Neural cell (in vitro differentiated cells): Measurements from ENCODE around the gene YWHAE. TPM values are rescaled to one million over a fixed set of nuclear protein-coding genes. Genes with fewer than 3 reads are reported as not detected.
"Not testable (repeated sequence)": the region's sequence is repeated elsewhere in the genome, so short reads cannot be mapped to it uniquely, and the experiment has no call there.

Experiments used
- H2AFZ ChIP-seq: fragments of 200-600, 300-800 bp; sonication (generic), shearing (Covaris generic); 2 replicates; pipeline ENCODE4 v1.6.0; 2014; ENCODE audit warnings: low read depth, mild to moderate bottlenecking, antibody characterized with exemption, low read length, moderate library complexity
- H3F3A ChIP-seq: fragments of 200-600 bp; shearing (Covaris generic); 2 replicates; pipeline ENCODE4 v1.6.1; 2016; ENCODE audit warnings: mild to moderate bottlenecking, moderate library complexity, mixed read lengths, antibody characterized with exemption, low read length; ENCODE audit not compliant: insufficient read depth, poor library complexity, severe bottlenecking
- H3K27ac ChIP-seq: fragments of 200-600, 300-800 bp; sonication (generic), shearing (Covaris generic); 2 replicates; pipeline ENCODE4 v1.5.1; 2014; ENCODE audit warnings: mild to moderate bottlenecking, low read length, moderate library complexity
- H3K27me3 ChIP-seq: fragments of 300-800, 200-600 bp; sonication (generic), shearing (Covaris generic); 2 replicates; pipeline ENCODE4 v1.6.0; 2014; ENCODE audit warnings: mild to moderate bottlenecking, low read depth, low read length, moderate library complexity; ENCODE audit not compliant: insufficient read depth
- H3K36me3 ChIP-seq: fragments of 300-800, 200-600 bp; sonication (generic), shearing (Covaris generic); 2 replicates; pipeline ENCODE4 v1.5.1; 2014; ENCODE audit warnings: mild to moderate bottlenecking, antibody characterized with exemption, low read length, moderate library complexity; ENCODE audit not compliant: insufficient read depth
- H3K4me2 ChIP-seq: fragments of 300-800, 200-600 bp; sonication (generic), shearing (Covaris generic); 2 replicates; pipeline ENCODE4 v1.6.0; 2014; ENCODE audit warnings: mild to moderate bottlenecking, low read length
- H3K4me3 ChIP-seq: fragments of 300-800, 200-600 bp; sonication (generic), shearing (Covaris generic); 2 replicates; pipeline ENCODE4 v1.5.1; 2014; ENCODE audit warnings: mild to moderate bottlenecking, low read length, moderate library complexity
- H3K79me2 ChIP-seq: fragments of 200-600 bp; shearing (Covaris generic); replicated peaks from 2 replicates; pipeline ENCODE4 v1.6.0; 2014; ENCODE audit warnings: mild to moderate bottlenecking, low read length, moderate library complexity; ENCODE audit not compliant: insufficient read depth
- H3K9ac ChIP-seq: fragments of 300-800, 200-600 bp; sonication (generic), shearing (Covaris generic); 2 replicates; pipeline ENCODE4 v1.6.1; 2016; ENCODE audit warnings: mild to moderate bottlenecking, low read length, mixed read lengths
- H3K9me2 ChIP-seq: fragments of 200-600 bp; shearing (Covaris generic); 2 replicates; pipeline ENCODE4 v1.6.1; 2016; ENCODE audit warnings: mild to moderate bottlenecking, low read length, mixed read lengths; ENCODE audit not compliant: insufficient read depth
- H3K9me3 ChIP-seq: fragments of 200-600, 300-800 bp; sonication (generic), shearing (Covaris generic); 2 replicates; pipeline ENCODE4 v1.6.1; 2016; ENCODE audit warnings: mild to moderate bottlenecking, mixed run types, low read length, moderate library complexity, mixed read lengths
- H4K20me1 ChIP-seq: fragments of 200-600 bp; shearing (Covaris generic); 2 replicates; pipeline ENCODE4 v1.6.1; 2016; ENCODE audit warnings: mild to moderate bottlenecking, mixed run types; ENCODE audit not compliant: insufficient read depth
- CTCF ChIP-seq: fragments of 450-650 bp; IDR thresholded peaks from 2 replicates; pipeline ENCODE4 v1.5.1; 2014; ENCODE audit warnings: antibody characterized with exemption, mild to moderate bottlenecking, moderate library complexity; ENCODE audit not compliant: poor library complexity, severe bottlenecking
- EP300 ChIP-seq: fragments of 450-650 bp; conservative IDR thresholded peaks from 2 replicates; pipeline ENCODE4 v1.6.1; 2014; ENCODE audit warnings: antibody characterized with exemption, mild to moderate bottlenecking, moderate library complexity; ENCODE audit not compliant: poor library complexity, severe bottlenecking
- EZH2 ChIP-seq: fragments of 200-600, 300-800 bp; shearing (Covaris generic), sonication (generic); IDR thresholded peaks from 2 replicates; pipeline ENCODE4 v1.6.1; 2014; ENCODE audit warnings: antibody characterized with exemption, low read length, borderline replicate concordance, mild to moderate bottlenecking; ENCODE audit not compliant: insufficient read depth, poor library complexity, severe bottlenecking
- MXI1 ChIP-seq: fragments of 450-650 bp; conservative IDR thresholded peaks from 2 replicates; pipeline ENCODE4 v1.6.1; 2014; ENCODE audit warnings: antibody characterized with exemption, mild to moderate bottlenecking; ENCODE audit not compliant: poor library complexity, severe bottlenecking
- SMC3 ChIP-seq: fragments of 450-650 bp; conservative IDR thresholded peaks from 2 replicates; pipeline ENCODE4 v1.6.1; 2014; ENCODE audit warnings: antibody characterized with exemption, mild to moderate bottlenecking, moderate library complexity; ENCODE audit not compliant: poor library complexity
- TAF1 ChIP-seq: IDR thresholded peaks from 2 replicates; pipeline ENCODE4 v1.6.1; 2012; ENCODE audit warnings: low read depth
- polyA plus RNA-seq: library from polyadenylated mRNA; depleted of rRNA; stranded (reverse); fragments of >200 nt; gene quantifications from 2 replicates; pipeline ENCODE4 v1.2.3, GENCODE V29; 2014
- TF ChIP-seq, protein P1 (sequence below): IDR thresholded peaks from 2 replicates; pipeline ENCODE4 v1.6.1; 2012; ENCODE audit warnings: borderline replicate concordance

Gene YWHAE
- polyA plus RNA-seq, 1 donor from 2014 or later, result 594 TPM

DNA sequence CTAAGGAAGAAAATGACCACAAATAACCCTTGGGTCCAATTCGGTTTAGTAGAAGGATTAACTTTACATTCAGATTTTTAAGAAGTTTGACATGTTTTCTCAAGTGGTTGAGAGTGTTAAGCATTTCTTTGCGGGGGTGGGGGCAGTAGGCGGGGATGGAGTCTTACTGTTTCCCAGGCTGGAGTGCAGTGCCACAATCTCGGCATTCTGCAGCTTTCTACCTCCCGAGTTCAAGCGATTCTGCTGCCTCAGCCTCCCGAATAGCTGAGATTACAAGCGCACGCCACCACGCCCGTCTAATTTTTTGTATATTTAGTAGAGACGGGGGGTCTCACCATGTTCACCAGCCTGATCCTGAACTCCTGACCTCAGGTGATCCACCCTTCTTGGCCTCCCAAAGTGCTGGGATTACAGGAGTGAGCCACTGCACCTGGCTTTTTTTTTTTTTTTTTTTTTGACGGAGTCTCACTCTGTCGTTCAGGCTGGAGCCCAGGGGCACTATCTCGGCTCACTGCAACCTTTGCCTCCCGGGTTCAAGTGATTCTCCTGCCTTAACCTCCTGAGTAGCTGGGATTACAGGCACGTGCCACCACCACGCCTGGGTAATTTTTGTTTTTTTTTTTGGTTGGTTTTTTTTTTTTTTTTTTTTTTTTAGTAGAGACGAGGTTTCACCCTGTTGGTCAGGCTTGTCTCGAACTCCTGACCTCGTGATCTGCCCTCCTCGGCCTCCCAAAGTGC is 12.4 kb downstream of the YWHAE start:
- not testable (repeated sequence) for H3K27me3 ChIP-seq

GRCh38 chr17:1386675-1387190 is 13.3 kb downstream of the YWHAE start:
- not testable (repeated sequence) for H2AFZ ChIP-seq, H3K9me2 ChIP-seq, H3K9me3 ChIP-seq, H3K36me3 ChIP-seq, H3K27me3 ChIP-seq, H3K4me3 ChIP-seq, H3K27ac ChIP-seq, H3F3A ChIP-seq, H3K4me2 ChIP-seq, H3K9ac ChIP-seq
- Histone ChIP-seq H4K20me1 (peaks cover 80% of the 10 kb centered on the region), H3K79me2 (peaks cover 91% of the 10 kb centered on the region)

More for the DNA sequence above, 12.4 kb downstream of the YWHAE start:
- not testable (repeated sequence) for H2AFZ ChIP-seq, H3F3A ChIP-seq, H3K9me3 ChIP-seq, H3K9me2 ChIP-seq, H3K36me3 ChIP-seq, H3K9ac ChIP-seq, H3K4me2 ChIP-seq, H3K27ac ChIP-seq, H3K4me3 ChIP-seq
- Histone ChIP-seq H4K20me1 (peaks cover 84% of the 10 kb centered on the region), H3K79me2 (peaks cover 94% of the 10 kb centered on the region)

- Histone ChIP-seq H2AFZ (no peak overlapping the region), H4K20me1 (peaks cover 80% of the 10 kb centered on the region), H3K4me2 (no peak overlapping the region), H3K27me3 (no peaks in the 10 kb centered on the region), H3K9me3 (no peaks in the 10 kb centered on the region), H3K9me2 (no peaks in the 10 kb centered on the region), H3K79me2 (peaks cover 91% of the 10 kb centered on the region), H3F3A (no peaks in the 10 kb centered on the region), H3K9ac (no peak overlapping the region), H3K4me3 (no peak overlapping the region), H3K36me3 (no peaks in the 10 kb centered on the region), H3K27ac (no peak overlapping the region)
- no peak for TF ChIP-seq CTCF
- no peak for TF ChIP-seq TAF1
- TF ChIP-seq, protein P1, sequence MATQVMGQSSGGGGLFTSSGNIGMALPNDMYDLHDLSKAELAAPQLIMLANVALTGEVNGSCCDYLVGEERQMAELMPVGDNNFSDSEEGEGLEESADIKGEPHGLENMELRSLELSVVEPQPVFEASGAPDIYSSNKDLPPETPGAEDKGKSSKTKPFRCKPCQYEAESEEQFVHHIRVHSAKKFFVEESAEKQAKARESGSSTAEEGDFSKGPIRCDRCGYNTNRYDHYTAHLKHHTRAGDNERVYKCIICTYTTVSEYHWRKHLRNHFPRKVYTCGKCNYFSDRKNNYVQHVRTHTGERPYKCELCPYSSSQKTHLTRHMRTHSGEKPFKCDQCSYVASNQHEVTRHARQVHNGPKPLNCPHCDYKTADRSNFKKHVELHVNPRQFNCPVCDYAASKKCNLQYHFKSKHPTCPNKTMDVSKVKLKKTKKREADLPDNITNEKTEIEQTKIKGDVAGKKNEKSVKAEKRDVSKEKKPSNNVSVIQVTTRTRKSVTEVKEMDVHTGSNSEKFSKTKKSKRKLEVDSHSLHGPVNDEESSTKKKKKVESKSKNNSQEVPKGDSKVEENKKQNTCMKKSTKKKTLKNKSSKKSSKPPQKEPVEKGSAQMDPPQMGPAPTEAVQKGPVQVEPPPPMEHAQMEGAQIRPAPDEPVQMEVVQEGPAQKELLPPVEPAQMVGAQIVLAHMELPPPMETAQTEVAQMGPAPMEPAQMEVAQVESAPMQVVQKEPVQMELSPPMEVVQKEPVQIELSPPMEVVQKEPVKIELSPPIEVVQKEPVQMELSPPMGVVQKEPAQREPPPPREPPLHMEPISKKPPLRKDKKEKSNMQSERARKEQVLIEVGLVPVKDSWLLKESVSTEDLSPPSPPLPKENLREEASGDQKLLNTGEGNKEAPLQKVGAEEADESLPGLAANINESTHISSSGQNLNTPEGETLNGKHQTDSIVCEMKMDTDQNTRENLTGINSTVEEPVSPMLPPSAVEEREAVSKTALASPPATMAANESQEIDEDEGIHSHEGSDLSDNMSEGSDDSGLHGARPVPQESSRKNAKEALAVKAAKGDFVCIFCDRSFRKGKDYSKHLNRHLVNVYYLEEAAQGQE, result no peak
- no peak for TF ChIP-seq SMC3
- TF ChIP-seq MXI1, result no peak
- no peak for TF ChIP-seq EP300
- no peak for TF ChIP-seq EZH2
Observed at GRCh38 chr17:1386265-1386664, 13.8 kb downstream of the YWHAE start.
